ENCODE measurements around the gene PTPRD.

PTPRD gene

DNA sequence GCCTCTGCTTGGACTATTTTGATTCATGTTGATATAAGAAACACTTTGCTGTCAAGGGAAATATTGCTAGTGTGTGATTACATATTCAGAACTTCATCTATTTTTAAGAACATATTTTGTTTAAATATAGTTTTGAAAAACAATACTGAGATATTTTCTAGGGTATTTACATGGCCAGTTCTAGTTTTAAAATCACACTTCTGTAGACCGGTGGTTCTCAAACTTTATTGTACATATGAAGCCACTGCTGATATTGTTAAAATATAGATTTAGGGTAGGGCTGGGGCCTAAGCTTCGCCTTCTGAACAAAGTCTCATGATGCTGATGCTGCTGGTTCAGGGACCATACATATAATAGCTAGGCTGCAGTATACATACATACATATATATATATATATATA lies 1000.0 kb downstream of the PTPRD start:
- no peak for DNase-seq (ENCODE audit: low spot score)

DNA sequence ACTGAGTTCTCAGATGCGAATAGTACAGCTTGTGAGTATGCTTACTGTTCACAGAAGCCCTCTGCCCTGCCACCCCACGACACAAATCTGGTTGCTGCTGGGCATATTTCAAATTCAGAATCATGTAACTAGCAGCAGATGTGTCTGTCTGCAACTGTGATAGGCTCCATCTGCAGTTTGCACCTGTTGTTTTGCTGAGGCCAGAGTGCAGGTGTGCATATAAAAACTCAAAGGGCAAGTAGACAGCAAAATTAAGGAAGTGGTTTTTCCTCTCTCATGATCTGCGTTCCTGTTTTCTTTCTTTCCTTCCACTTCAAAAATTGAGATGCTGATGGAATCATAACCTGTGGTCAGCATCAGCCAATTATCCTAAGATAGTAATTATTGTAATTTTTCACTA lies 1000.5 kb downstream of the PTPRD start:
- DNase-seq (ENCODE audit: low spot score), result no peak

DNA sequence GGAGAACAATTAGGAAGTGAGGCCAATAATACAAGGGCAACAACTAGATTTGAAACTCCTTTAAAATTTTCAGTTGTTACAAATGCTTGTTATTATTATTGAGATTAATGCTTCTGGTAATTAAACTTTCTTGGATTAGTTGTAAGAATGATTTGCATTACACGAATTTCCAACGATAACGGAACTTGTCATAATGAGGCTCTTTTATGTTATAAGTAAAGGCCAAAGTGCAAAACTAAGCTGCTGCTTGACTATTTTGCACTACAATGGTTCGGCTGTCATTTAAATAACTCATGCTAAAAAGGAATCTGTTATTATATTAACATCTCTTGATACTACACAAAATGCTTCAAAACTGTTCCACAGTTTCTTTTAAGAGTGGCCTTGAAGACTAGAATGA lies 1007.1 kb downstream of the PTPRD start:
- no peak for DNase-seq (ENCODE audit: low spot score)

DNA sequence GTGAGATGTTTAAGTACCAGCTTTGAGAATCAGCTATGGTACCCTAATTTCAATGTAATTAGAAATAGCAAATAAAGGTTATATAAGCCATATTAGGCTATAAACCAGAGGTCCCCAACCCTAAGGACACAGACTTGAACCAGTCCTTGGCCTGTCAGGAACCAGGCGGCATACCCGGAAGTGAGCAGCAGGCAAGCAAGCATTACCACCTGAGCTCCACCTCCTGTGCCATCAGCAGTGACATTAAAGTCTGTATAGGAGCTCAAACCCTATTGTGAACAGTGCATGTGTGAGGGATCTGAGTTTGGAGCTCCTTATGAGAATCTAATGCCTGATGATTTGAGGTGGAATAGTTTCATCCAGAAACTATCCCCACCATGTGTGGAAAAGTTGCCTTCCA lies 1009.5 kb downstream of the PTPRD start:
- no peak for DNase-seq (ENCODE audit: low spot score)

DNA sequence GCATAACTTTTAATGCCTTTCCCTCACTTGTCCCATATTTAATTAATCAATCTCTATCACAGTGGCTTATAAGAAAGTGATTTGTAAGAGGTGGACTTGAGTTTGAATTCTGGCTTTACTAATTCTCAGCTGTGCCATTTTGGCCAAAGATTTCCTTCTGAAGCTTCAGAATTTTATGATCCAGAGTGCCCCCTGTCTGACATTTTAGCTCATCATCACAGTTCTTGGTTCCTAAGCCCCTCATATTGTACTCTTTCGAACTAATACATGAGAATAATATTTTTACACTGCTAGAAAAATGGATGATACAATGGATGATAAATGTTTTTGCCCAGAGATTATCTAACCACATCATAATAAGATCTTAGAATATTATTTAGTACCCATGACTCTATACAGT lies 1014.1 kb downstream of the PTPRD start:
- no peak for DNase-seq (ENCODE audit: low spot score)

DNA sequence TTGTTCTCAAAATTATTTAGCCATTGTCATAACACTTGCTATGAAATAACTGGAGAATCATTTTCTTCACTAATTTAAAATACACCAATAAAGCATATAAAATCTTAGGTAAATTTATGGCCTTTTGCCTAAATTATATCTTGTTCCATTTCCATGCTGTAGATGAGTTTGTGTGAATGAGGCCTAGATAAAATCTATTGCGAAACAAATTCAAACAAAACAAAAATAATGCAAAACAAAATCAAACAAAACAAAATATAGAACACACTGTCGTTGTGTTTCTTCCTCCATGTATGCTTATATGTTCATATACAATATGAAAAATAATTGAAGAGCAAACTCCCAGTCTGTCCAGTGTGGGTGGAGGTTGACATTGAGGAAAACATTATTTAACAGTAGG lies 1020.7 kb downstream of the PTPRD start:
- DNase-seq (ENCODE audit: low spot score), result no peak

DNA sequence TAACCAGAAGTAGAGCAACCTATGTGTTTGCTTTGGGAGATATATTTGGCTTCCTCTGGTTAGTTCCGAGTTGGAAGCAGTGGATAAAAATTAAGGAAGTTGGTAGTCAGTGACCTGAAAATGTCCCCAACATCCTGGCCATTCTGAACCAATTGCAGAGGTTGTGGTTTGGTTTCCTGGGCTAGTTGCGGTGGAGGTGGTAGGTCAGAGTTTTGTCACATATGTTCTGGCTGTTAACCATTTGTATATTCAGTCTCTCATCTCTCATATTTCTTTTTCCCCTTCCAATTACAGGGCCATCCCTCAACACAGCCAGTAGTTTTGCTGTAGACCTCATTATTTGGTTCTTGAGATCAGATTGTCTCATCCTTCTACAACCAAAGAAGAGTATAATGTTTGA lies 1026.9 kb downstream of the PTPRD start:
- DNase-seq (ENCODE audit: low spot score), result no peak

DNA sequence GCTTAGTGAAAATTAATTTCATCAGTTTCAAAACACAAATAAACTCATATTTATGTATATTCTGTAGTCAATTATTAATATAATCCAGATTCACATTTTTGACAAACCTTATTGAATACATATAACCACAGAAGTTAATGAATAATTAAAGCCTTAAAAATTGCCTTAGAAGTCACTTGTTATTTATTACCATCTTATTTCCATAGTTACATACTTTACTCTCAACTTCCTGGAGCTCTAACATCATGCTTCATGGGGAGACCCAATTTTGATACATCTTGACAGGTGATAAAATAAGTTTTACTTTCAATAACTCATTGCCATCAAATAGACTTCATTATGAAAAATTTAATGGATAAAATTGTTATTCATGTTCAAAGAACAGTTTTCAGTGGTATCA lies 1038.7 kb downstream of the PTPRD start:
- DNase-seq (ENCODE audit: low spot score), result no peak

DNA sequence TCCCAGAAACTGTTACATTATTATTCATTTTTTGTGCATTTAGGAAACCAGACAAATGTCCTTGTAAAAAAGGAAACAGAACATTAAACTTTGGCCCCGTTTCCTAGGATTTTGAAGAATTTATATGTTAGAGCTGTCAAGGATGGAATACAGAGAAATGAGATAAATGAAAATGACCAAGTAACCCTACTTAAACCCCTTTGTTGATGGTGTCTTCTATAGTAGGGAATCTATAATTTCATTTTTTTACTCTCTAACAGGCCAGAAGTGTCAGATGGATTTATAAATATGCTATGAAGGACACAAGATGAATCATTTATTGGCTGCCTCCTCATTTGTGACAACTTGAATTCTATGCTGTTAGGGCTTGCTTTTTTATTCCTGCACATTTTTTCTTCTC lies 1047.1 kb downstream of the PTPRD start:
- no peak for DNase-seq (ENCODE audit: low spot score)

DNA sequence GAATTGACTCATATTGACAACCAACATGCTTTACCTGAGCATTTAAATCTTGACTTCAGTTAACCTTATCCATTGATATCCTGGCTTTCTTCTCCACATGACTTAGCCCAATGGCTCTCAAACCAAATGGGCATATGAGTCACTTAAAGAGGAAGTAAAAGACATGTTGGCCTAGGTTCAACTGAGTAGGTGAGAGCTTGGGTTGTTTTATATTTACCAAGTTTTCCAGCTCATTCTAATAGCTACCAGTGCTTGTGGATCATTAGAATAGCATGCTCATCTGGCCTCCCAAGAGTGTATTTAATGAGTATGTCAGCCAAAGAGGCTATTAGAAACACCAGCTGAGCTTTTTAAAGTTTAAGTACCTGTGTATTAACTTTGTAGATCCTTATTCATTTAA lies 1049.0 kb downstream of the PTPRD start:
- no peak for DNase-seq (ENCODE audit: low spot score)

DNA sequence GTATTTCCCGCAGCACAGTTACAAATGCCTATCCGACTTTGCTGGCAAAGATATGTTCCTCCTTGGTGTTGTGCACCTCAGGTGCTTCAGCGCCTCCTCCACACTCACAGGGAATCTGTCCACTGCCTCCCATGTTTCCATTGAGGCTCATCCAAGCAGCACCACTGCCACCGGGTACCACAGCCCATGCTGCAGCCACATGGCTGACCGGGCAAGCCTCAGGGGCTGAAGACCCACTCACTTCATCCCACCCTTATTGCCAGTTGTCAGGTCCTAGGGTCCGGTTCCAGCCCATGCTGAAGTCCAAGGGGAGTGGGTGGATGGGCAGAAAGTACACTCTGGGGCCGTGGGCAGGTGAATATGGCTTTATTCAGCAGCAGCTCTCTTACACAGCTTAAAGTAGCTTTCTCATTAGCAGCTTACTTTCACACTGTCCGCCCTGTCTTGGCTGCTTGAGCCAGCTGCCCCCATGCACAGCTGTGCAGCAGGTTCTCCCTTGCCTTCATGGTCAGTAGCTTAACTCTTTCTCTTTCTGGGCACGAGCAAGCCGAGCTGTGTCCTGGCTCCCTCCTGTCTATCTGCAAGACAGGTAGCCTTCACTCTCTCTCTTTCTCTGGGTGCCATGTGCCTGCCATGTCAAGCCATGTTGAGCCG lies 1052.3 kb downstream of the PTPRD start:
- no peak for DNase-seq (ENCODE audit: low spot score)

DNA sequence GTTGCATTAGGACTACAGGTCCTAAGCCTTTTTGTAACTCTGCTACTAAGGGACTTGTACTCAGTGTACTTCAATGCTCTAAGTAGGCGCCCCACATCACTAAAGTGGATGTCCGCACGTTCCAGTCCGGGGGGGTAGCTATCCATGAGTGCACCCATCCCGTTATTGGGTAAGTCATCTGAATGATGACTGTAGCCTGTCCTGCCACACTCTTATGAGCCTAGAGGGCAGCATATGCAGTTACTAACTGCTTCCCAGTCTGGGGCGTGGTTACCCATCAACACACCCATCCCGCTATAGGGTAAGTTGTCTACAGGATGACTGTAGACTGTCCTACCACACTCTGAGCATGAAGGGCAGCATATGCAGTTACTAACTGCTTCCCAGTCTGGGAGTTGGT lies 1053.9 kb downstream of the PTPRD start:
- DNase-seq (ENCODE audit: low spot score), result no peak

DNA sequence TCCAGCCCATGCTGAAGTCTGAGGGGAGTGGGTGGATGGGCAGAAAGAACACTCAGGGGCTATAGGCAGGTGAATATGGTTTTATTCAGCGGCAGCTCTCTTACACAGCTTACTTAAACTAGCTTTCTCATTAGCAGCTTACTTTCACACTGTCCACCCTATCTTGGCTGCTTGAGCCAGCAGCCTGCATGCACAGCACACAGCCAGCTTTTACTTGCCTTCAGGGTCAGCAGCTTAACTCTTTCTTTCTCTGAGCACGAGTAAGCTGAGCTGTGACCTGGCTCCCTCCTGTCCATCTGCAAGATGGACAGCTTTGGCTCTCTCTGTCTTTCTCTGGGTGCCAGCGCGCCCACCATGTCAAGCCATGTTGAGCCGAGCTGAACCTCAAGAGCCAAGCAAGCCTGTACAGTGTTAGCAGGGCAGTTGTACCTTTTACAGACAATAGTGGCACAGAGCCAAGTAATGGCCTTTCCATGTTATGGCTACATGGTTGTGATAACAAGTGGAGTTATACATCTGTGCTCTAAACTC lies 1054.9 kb downstream of the PTPRD start:
- DNase-seq (ENCODE audit: low spot score), result no peak

DNA sequence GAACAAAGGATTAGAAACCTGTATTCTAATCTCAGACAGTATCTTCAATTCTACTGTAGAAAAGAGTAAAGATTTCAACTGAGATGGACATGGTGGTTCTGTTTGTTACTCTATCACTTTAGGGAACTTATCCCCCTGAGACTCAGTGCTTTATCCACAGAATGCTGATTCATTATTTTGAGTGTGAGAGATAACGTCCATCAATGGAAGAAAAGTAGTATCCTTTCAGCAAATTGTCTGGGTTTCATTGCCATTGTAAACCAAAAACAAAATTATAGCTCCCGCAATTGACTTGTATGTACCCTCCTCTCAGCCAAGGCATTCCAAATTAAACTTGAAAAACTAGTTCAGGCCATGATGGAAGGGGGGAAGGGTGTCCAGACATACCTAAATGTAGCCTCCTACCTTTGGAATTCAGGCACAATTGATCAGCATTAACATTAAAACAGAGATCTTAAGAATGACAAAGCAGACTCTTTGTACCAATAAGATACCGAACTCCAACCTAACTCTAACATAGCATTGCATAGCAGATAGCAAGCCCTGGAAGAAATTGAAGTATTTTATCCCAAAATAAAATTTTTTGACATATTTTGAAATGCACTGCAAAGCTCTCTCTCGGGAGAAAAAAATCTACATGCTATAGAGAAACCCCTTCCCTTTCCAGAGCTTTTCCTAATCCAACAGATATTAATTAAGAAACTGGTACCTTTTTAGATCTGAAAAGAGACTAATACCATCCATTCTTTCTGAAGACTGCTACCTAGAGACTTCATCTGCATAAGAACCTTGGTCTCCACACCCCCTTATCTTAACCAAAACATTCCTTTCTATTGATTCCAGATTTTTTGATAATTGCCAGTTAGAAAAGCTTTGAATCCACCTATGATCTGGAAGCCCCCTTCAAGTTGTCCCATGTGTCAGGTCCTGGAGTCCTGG lies 1055.7 kb downstream of the PTPRD start:
- DNase-seq (ENCODE audit: low spot score), result no peak

DNA sequence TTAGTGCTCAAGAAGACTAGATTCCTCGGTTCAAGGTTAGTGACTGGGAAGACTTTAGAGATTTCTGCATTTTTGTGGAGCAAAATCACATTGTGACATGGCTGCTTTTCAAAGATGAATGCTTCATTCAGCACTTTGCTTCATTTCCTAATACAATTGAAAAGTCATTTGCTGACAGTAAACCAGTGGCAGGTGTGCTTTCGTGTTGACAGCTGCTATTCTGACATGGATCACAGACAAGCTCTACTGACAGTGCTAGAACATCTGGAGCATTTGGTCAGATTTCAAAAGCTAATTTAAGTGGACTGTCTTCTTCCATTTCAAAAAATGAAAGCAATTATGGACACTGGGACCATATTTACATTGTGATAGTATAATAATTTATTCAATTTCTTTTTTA lies 1060.1 kb downstream of the PTPRD start:
- no peak for DNase-seq (ENCODE audit: low spot score)

DNA sequence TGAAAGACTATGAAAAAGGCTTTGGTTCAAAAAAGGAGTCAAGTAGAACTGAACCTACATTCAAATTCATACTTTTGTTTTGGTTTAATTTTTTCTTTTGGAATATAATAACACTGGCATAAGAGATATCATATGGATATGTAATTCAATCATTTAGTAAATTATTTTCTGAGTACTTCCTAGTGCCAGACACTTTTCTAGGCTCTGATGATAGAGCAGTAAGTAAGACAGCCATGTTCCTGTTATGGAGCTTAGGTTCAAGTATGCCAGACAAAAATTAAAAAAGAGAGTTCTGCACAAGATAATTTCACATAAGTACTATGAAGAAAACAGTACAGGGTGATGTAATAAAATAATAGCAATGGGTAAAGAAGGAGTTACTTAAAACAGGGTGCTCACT lies 1074.0 kb downstream of the PTPRD start:
- DNase-seq (ENCODE audit: low spot score), result no peak

DNA sequence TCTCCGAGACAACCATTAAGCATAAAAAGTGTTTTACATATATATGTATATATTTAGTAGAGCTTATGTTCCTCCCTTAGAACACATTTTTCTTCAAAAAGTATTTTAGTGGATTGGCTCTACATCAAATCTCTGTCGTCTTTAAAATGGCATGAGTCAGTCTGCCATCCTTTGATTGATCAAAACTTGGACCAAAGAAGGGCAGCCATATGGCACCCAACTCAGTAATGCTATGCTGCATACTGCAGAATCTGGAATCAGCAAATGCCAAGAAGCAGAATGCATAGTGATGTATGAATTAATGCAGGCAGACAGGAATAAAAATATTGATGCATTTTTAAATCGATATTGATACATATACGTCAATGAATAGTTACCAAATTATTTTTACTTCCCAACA lies 1074.4 kb downstream of the PTPRD start:
- no peak for DNase-seq (ENCODE audit: low spot score)

DNA sequence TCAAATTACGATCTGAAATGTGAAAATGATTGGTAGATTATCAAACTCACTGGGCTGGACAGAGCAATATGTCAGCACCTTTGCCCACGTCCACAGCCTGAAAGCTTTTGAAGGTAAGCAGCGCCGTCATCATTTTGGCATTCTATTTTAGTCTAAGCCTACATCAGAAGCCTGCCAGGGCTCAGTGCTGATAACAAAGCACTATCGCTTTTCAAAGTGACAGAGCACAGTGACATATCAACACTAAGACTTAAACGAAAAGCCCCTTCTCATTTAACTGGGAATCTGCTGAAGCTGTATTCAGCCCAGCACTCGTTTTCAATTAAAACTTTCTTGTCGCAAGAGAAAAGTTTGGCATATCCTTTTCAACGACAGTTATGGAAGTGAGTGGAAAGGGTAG lies 1076.3 kb downstream of the PTPRD start:
- no peak for DNase-seq (ENCODE audit: low spot score)

DNA sequence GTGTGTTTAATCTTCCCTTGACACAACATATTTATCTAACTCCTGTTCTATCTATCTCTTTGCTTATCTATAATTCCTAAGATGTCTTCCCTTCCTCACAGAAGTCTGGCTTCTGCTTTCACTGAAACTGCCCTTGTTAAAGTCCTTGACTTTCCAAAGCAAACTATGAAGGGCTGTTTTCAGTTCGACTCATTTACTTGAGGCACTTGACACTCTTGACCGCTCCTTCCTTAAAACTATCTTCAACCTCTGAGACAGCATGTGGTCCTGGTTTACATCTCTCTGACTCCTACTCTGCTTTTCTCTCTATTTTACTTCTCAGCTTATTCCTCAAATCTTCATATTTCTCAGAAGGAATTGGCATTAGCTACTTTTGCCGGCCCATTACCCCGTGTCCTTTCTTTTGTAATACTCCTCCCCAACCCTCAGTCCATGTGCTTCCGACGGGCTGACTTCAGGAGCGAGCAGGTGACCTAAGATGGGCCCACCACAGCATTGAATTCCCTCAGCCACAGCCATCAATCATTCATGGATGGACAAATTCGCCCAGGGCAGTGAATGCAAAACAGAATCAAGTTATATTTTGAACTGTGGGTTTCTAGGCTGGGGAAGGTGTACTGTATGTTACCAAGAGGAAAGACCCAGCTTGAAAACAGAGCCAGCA lies 1089.2 kb downstream of the PTPRD start:
- no peak for DNase-seq (ENCODE audit: low spot score)

DNA sequence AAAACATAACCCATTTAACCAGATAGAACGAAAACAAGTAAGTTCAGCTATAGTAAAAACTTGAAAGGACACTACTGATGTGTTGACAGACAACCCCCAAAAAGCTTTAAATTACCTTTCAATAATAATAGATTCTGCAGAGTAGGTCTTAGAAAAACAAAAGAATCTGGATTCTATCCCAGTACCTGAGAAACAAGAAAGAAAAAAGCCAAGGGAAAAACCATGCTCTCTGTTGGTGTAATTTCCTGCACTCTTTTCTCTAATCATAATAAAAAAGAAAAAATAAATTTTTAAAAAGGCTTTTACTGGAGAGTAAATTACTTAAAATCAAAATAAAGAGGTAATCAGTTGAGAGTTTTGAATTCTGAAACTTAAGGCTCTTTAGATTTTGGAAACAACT lies 1090.4 kb downstream of the PTPRD start:
- no peak for DNase-seq (ENCODE audit: low spot score)

DNA sequence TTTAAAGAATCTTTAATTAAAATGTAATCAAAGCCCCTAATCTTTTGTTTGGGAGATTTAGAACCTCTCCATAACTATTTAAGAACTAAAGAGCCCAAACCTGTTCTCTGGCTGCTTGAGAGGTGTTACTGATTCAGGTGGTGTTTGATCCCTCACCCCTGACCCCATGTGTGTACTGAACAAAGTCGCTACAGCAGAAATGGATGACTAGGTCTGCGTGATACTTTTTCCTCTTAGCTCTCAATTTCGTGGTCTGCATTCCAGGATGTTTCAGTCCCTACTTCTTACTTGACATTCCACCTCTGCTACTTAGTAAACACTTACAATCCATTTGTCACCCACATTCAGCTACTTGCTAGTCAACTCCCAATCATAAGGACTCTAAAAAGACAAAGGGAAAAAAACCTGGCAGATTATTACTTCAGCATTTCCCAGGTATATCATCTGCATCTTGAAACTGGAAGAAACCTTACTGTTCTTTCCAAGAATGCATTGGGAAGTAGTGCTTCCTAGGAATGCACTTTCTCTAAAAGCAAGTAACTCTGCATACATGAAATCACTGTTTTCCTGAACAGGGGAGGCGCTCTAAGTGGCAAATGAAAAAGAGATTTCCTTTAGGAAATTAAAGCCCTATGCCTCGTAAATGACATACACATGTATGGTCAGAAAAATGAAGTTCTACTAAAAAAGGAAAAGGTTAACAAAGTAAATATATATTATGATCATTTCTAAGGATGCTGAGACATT lies 1091.6 kb downstream of the PTPRD start:
- no peak for DNase-seq (ENCODE audit: low spot score)

DNA sequence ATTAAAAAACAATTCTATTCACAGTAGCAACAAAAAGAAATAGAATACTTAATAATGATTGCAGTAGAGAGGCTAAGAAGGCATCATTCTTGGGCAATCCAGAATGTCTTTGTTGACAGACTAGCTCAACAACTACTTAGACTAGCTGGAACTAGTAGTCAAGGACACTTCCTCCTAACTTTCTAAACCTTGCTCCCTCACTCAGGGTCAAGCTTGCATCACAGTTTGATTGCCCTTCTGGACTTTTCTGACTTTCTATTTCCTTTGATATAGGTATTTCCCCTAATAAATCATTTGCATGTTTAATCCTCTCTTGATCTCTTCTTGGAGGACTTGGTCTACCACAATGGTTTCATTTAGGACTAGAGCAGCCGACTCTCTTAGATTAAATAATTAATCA lies 1107.9 kb downstream of the PTPRD start:
- DNase-seq (ENCODE audit: low spot score), result no peak

All from CD4-positive, alpha-beta T cell treated with Interleukin-6 at 100 ng/mL for 8 hours (primary cell).